Smooth muscle cell of the brain vasculature (primary cell): ENCODE data around the gene NRIP2.
"Not testable (repeated sequence)": the region's sequence is repeated elsewhere in the genome, so short reads cannot be mapped to it uniquely, and the experiment has no call there.

Source experiments
- DNase-seq: peaks from one replicate; pipeline ENCODE4 v3.0.0-alpha.2; 2012; ENCODE audit warnings: low read depth, low spot score

The NRIP2 gene

GRCh38 chr12:2834581-2835491, at the start of gene NRIP2:
Gene NRIP2 (minus strand): TSS chr12:2835035. CDS start chr12:2834983, 52 bp downstream.
- no peak for DNase-seq

GRCh38 chr12:2879853-2880252, 45.0 kb upstream of the NRIP2 start:
- no peak for DNase-seq

GRCh38 chr12:2877953-2878732, 43.3 kb upstream of the NRIP2 start:
- no peak for DNase-seq

GRCh38 chr12:2877047-2877952, 42.5 kb upstream of the NRIP2 start, which contains the start of the genes FOXM1 and RHNO1:
Gene FOXM1 (minus strand): TSS chr12:2877174. CDS start chr12:2874478, 2,696 bp downstream.
Gene RHNO1 (plus strand): TSS chr12:2877223. CDS start chr12:2885367, 8,144 bp downstream.
- DNase-seq: peak; percentile 73

- no peak for DNase-seq
Observed at GRCh38 chr12:2876431-2877046, 41.7 kb upstream of the NRIP2 start.

- not testable (repeated sequence) for DNase-seq
Observed at GRCh38 chr12:2868986-2869632, 34.3 kb upstream of the NRIP2 start.

GRCh38 chr12:2864198-2864597, 29.4 kb upstream of the NRIP2 start:
- DNase-seq: no peak

- DNase-seq: not testable (repeated sequence)
Observed at GRCh38 chr12:2863402-2863801, 28.6 kb upstream of the NRIP2 start.

GRCh38 chr12:2862876-2863275, 28.0 kb upstream of the NRIP2 start:
- no peak for DNase-seq

- DNase-seq: no peak
Observed at GRCh38 chr12:2860170-2860569, 25.3 kb upstream of the NRIP2 start.

- no peak for DNase-seq
Observed at GRCh38 chr12:2858944-2859421, 24.1 kb upstream of the NRIP2 start.

- DNase-seq: no peak
Observed at GRCh38 chr12:2858334-2858733, 23.5 kb upstream of the NRIP2 start.

- DNase-seq: no peak
Observed at GRCh38 chr12:2857576-2857975, 22.7 kb upstream of the NRIP2 start.

GRCh38 chr12:2857021-2857431, 22.2 kb upstream of the NRIP2 start, which contains the start of gene TEX52:
Gene TEX52 (minus strand): TSS chr12:2857039. CDS start chr12:2857026, 13 bp downstream.
- no peak for DNase-seq

- no peak for DNase-seq
Observed at GRCh38 chr12:2856051-2856450, 21.2 kb upstream of the NRIP2 start.

- no peak for DNase-seq
Observed at GRCh38 chr12:2855546-2855945, 20.7 kb upstream of the NRIP2 start.

- DNase-seq: no peak
Observed at GRCh38 chr12:2854669-2855453, 20.0 kb upstream of the NRIP2 start.

- DNase-seq: no peak
Observed at GRCh38 chr12:2853626-2854025, 18.8 kb upstream of the NRIP2 start.

GRCh38 chr12:2851931-2852330, 17.1 kb upstream of the NRIP2 start:
- DNase-seq: no peak
